ENCODE data around the gene AFAP1.

AFAP1 gene

GRCh38 chr4:7772711-7773385 is 166.8 kb downstream of the AFAP1 start:
- DNase-seq (ENCODE audit: low read depth in 2 of 3, low spot score in 1 of 3) = no peak

GRCh38 chr4:7771541-7772507 is 167.8 kb downstream of the AFAP1 start:
- no peak for DNase-seq (ENCODE audit: low read depth in 2 of 3, low spot score in 1 of 3)

GRCh38 chr4:7771056-7771455 is 168.6 kb downstream of the AFAP1 start:
- DNase-seq (ENCODE audit: low read depth in 2 of 3, low spot score in 1 of 3) = no peak

GRCh38 chr4:7770224-7771050 is 169.2 kb downstream of the AFAP1 start:
- DNase-seq (ENCODE audit: low read depth in 2 of 3, low spot score in 1 of 3) = no peak

- DNase-seq (ENCODE audit: low read depth in 2 of 3, low spot score in 1 of 3) = no peak
Observed at GRCh38 chr4:7769396-7770223, 170.1 kb downstream of the AFAP1 start.

- DNase-seq (ENCODE audit: low read depth in 2 of 3, low spot score in 1 of 3) = no peak
Observed at GRCh38 chr4:7768736-7769135, 170.9 kb downstream of the AFAP1 start.

- no peak for DNase-seq (ENCODE audit: low read depth in 2 of 3, low spot score in 1 of 3)
Observed at GRCh38 chr4:7767966-7768365, 171.7 kb downstream of the AFAP1 start.

GRCh38 chr4:7767526-7767925 is 172.1 kb downstream of the AFAP1 start:
- DNase-seq (ENCODE audit: low read depth in 2 of 3, low spot score in 1 of 3) = no peak

GRCh38 chr4:7766661-7767345 is 172.9 kb downstream of the AFAP1 start:
- no peak for DNase-seq (ENCODE audit: low read depth in 2 of 3, low spot score in 1 of 3)

GRCh38 chr4:7766086-7766485 is 173.6 kb downstream of the AFAP1 start:
- DNase-seq (ENCODE audit: low read depth in 2 of 3, low spot score in 1 of 3) = no peak

- DNase-seq (ENCODE audit: low read depth in 2 of 3, low spot score in 1 of 3) = no peak
Observed at GRCh38 chr4:7765666-7766065, 174.0 kb downstream of the AFAP1 start.

GRCh38 chr4:7764466-7764865 is 175.2 kb downstream of the AFAP1 start:
- no peak for DNase-seq (ENCODE audit: low read depth in 2 of 3, low spot score in 1 of 3)

- DNase-seq (ENCODE audit: low read depth in 2 of 3, low spot score in 1 of 3) = no peak
Observed at GRCh38 chr4:7763788-7764187, 175.9 kb downstream of the AFAP1 start.

GRCh38 chr4:7763106-7763505 is 176.6 kb downstream of the AFAP1 start:
- no peak for DNase-seq (ENCODE audit: low read depth in 2 of 3, low spot score in 1 of 3)

GRCh38 chr4:7762376-7763030 is 177.2 kb downstream of the AFAP1 start:
- DNase-seq (ENCODE audit: low read depth in 2 of 3, low spot score in 1 of 3) = no peak

- peak; percentile 34 to 52 (median 38) for DNase-seq (ENCODE audit: low read depth in 2 of 3, low spot score in 1 of 3)
Observed at GRCh38 chr4:7761720-7762119, 177.9 kb downstream of the AFAP1 start.

- no peak for DNase-seq (ENCODE audit: low read depth in 2 of 3, low spot score in 1 of 3)
Observed at GRCh38 chr4:7761312-7761711, 178.3 kb downstream of the AFAP1 start.

GRCh38 chr4:7760706-7761105 is 179.0 kb downstream of the AFAP1 start:
- DNase-seq (ENCODE audit: low read depth in 2 of 3, low spot score in 1 of 3) = no peak

GRCh38 chr4:7760228-7760627 is 179.4 kb downstream of the AFAP1 start:
- DNase-seq (ENCODE audit: low read depth in 2 of 3, low spot score in 1 of 3) = no peak

Data from stimulated activated CD4-positive, alpha-beta T cell treated with anti-CD3 and anti-CD28 coated beads, Interleukin-12 subunit alpha, Interleukin-12 subunit beta, amount 100 ng/mL, for 48 hours (primary cell).